HG03064 (cell line): Measurements from ENCODE around the gene TCEAL4.
"Not testable (repeated sequence)": the region's sequence is repeated elsewhere in the genome, so short reads cannot be mapped to it uniquely, and the experiment has no call there.

Experiments used
- ATAC-seq: cut with Tn5 transposase; IDR thresholded peaks from one replicate; pipeline ENCODE4 v1.9.1; 2021; ENCODE audit warnings: low read depth; ENCODE audit not compliant: unreplicated experiment

TCEAL4 gene

DNA sequence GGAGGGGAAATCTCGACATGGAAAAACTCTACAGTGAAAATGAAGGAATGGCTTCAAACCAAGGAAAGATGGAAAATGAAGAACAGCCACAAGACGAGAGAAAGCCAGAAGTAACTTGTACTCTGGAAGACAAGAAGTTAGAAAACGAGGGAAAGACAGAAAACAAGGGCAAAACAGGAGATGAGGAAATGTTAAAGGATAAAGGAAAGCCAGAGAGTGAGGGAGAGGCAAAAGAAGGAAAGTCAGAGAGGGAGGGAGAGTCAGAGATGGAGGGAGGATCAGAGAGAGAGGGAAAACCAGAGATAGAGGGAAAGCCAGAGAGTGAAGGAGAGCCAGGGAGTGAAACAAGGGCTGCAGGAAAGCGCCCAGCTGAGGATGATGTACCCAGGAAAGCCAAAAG, 1.3 kb downstream of the TCEAL4 start:
- ATAC-seq, result no peak

DNA sequence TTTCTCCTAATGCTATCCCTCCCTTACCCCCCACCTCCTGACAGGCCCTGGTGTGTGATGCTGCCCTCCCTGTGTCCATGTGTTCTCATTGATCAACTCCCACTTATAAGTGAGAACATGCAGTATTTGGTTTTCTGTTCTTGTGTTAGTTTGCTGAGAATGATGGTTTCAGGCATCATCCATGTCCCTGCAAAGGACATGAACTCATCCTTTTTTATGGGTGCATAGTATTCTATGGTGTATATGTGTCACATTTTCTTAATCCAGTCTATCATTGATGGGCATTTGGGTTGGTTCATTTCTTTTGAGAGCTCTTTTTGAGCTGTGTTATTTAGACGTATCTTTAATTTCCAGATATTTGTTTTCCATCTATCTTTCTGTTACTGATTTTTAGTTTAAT, 7.0 kb downstream of the TCEAL4 start:
- ATAC-seq, result not testable (repeated sequence)

GRCh38 chrX:103595202-103595601, 9.9 kb downstream of the TCEAL4 start:
- ATAC-seq, result not testable (repeated sequence)

DNA sequence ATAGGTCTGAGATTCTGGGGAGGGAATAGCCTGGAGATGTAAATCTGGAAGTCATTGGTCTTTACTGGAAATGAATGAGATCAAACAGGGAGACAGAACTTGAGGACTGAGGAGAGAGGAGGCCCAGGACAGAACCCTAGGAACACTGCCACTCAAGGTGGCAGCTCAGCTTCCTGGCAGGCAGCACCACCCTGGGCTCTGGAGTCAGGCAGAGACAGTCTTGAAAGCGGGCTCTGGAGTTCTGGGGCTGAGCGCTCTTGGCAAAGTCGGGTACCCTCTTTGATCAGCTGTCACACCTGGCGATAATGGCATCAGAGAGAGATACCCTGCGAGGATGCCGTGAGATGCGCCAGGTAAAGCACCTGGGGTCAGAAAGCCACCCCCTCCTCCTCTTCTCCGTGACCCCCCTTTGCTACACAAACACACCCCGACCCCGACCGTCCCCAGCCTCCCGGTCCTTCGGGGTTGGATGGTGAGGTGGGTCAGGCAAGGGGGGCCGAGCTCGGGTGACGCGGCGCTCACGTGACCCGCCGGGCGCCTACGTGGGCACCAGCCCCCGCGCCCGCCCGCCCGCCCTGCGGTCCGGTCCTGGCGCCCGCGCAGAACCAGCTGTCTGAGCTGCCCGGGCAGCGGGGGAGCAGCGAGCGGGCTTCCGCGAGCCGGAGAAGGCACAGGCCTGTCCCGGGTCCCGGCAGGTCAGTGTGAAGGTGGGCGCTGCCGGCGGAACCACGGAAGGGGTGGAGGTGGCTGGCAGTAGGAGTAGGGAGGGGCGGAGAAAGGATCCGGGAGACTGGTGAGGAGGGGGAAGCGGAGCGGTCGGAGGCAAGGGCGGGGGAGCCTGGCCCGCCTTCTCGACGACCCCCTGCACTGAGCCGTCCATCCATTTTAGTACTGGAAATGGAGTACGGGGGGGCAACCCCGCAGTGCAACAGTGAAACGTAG, 22.3 kb downstream of the TCEAL4 start, which contains the start of gene TCEAL3:
TSS of gene TCEAL3 (plus strand) at position 600 of the 942 bp plus-strand sequence. CDS start 1,102 bp downstream, outside the sequence.
- ATAC-seq, result no peak

GRCh38 chrX:103608306-103608963, 23.1 kb downstream of the TCEAL4 start:
- ATAC-seq, result no peak

GRCh38 chrX:103610282-103610681, 25.0 kb downstream of the TCEAL4 start:
- no peak for ATAC-seq

- no peak for ATAC-seq
These were observed 28.1 kb downstream of the TCEAL4 start for GRCh38 chrX:103613362-103613890.

DNA sequence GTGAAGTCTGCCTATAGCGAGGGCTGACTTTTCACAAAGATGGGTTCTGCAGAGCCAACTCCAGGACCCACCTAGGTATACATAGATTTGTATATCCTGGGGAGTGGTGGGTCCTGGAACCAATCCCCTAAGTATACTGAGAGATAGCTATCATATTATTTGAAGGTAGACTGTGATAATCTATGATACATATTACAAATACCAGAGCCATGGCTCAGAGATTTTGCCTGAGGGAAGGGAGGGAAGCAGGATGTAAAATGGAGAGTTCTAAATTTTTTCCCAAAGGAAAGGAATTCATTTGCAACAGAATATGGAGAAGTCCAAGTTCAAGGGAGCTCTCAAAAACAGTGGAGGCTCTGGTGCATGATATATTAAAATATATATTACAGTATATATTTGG, 29.7 kb downstream of the TCEAL4 start:
- no peak for ATAC-seq

DNA sequence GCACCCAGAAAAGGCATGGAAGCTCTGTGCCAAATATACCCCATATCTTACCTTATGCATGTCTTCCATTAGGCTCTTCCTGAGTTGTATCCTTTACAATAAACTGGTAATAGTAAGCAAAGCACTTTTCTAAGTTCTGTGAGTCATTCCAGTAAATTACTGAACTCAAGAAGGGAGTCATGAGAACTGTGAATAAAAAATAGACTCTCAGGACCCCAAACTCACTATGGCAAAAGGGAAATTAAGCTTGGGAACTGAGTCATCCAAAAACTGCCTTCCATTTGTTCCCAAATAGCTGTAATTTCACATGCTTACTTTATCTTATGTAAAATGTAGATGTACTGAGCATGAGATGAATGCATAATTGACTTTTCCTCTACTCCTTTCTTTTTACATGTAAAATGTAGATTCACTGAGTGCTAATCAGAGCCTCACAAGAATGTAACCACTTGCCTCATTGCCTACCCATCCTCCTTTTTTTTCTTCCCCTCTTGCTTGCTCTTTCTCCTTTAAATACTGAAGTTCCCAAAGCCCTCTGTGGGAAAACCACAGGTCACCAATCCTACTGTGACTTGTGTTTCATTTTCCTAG, 30.6 kb downstream of the TCEAL4 start:
- ATAC-seq, result no peak

DNA sequence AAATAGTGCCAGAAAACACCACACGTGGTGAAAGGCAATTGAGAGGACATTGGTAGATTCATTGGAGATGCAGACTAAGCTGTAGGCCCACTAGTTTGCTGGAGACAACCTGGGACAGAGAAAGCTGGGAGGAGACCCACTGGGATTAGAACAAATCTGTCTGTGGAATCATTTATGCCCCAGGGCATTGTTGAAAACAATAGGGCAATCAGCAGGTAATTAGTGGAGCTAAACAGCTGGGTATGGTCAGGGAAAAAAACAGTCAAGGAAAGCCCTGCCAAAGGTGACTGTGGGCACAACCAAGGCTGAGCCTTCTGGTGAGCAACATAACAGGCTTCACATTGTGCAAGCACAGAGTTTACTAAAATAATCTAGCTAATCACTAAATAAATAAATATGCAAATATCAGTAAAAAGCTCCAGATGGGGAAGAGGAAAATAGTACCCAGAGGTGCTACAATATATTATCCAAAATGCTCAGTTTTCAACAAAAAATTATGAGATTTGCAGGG, 31.4 kb downstream of the TCEAL4 start:
- ATAC-seq, result no peak

DNA sequence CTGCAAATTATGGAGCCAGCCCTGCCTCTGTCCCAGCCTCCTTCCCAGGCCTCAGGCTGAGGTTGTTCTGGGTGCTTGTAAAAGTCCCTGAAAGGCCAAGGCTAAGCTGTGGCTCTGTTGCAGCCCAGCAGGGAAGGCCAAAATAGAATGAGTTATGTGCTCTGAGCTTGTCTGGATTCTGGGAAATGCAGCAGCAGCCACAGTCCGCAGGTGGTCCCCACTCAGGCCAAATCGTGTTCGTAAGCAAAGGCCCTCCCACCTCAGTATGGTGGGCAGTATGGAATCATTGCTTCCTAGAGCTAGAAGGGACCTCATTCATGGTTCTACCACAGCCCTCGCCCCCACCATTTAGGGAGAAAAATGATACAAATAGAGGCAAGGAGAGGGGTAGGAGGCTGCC, 38.8 kb downstream of the TCEAL4 start:
- ATAC-seq, result no peak

DNA sequence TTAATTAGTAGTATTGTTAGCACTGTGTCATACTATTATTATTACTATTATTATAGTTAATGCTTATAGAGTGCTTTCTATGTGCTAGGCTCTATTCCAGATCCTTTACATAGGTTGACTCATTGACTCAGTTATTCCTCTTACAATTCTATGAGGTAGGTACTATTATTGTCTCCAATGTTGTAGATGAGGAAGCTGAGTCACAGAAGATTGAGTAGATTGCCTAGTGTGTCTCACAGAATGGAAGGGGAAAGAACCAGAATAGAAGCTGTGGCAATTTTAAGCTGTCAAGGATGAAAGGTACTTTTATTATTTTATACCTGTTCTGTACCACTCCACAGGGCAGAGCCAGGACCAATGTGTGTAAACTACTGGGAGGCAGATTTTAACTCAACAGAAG, 41.5 kb downstream of the TCEAL4 start:
- no peak for ATAC-seq

GRCh38 chrX:103628386-103629317, 43.3 kb downstream of the TCEAL4 start, which contains the start of gene TCEAL1:
TCEAL1 (plus strand) TSS chrX:103628975; CDS start chrX:103629917, 942 bp downstream.
- ATAC-seq, result peak; percentile 60

GRCh38 chrX:103629318-103630170, 44.2 kb downstream of the TCEAL4 start:
- no peak for ATAC-seq

- ATAC-seq, result no peak
These were observed 44.8 kb downstream of the TCEAL4 start for GRCh38 chrX:103630171-103630511.

DNA sequence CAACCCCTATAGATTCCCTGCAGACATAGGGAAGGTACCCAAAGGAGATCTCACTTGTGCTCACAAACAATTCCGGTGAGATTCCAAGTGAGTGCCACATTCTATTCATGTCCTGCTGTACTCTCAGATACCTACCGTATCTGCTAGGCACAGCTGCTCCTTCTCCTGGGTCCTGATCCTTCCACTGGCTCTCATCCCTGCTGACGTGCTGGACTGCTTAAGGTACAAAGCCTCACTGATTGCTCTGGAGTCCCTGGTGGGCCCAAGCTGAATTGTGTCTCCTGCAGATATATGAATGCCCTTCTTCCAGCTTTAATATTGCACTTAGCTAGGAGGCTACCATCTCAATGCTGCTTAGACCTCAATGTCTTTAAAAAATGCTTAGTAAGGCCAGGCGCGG, 45.8 kb downstream of the TCEAL4 start:
- no peak for ATAC-seq

- ATAC-seq, result no peak
These were observed 50.1 kb downstream of the TCEAL4 start for GRCh38 chrX:103635436-103635835.
